22Rv1 (cell line): ENCODE measurements around the gene PPP1R16B.

Experiments
- ZFX ChIP-seq: fragments of 450-650 bp; IDR thresholded peaks from 2 replicates; pipeline ENCODE4 v1.6.1; 2017; ENCODE audit warnings: antibody characterized with exemption, borderline replicate concordance
- TF ChIP-seq, protein P1 (sequence below): fragments of 450-650 bp; IDR thresholded peaks from 2 replicates; pipeline ENCODE4 v1.5.1; 2017; ENCODE audit warnings: mild to moderate bottlenecking

GRCh38 chr20:38924718-38925117 lies 119.2 kb downstream of the PPP1R16B start:
- TF ChIP-seq, protein P1, sequence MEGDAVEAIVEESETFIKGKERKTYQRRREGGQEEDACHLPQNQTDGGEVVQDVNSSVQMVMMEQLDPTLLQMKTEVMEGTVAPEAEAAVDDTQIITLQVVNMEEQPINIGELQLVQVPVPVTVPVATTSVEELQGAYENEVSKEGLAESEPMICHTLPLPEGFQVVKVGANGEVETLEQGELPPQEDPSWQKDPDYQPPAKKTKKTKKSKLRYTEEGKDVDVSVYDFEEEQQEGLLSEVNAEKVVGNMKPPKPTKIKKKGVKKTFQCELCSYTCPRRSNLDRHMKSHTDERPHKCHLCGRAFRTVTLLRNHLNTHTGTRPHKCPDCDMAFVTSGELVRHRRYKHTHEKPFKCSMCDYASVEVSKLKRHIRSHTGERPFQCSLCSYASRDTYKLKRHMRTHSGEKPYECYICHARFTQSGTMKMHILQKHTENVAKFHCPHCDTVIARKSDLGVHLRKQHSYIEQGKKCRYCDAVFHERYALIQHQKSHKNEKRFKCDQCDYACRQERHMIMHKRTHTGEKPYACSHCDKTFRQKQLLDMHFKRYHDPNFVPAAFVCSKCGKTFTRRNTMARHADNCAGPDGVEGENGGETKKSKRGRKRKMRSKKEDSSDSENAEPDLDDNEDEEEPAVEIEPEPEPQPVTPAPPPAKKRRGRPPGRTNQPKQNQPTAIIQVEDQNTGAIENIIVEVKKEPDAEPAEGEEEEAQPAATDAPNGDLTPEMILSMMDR: no peak
- TF ChIP-seq ZFX: no peak
